A549 (cell line): Measurements from ENCODE around the gene HDDC3. TPM values are rescaled to one million over a fixed set of nuclear protein-coding genes. Genes with fewer than 3 reads are reported as not detected.

Experiments
- ATAC-seq, 2 experiments: fragments of 200-7000 bp in 1 of 2; fragments of >200 bp in 1 of 2; cut with Nextera tagmentation in 1 of 2; cut with Tn5 transposase in 1 of 2; 3 replicates each; pipeline versions ENCODE4 v1.8.0 to v1.9.1; 2018 to 2020; ENCODE audit warnings: mild to moderate bottlenecking in 1 of 2, moderate library complexity in 1 of 2
- CTCF ChIA-PET: fragments of 300-600 bp; sonication (Branson Sonifier 250); formaldehyde crosslinking; extraction: SDS; loops from one replicate; lab custom pipeline; 2021; ENCODE audit warnings: antibody characterized with exemption, inconsistent platforms; lab: Yijun Ruan, JAX
- POLR2A ChIA-PET: fragments of 350-600 bp; formaldehyde crosslinking; extraction: SDS; loops from one replicate; lab custom pipeline; 2021; ENCODE audit warnings: antibody characterized with exemption, inconsistent platforms; lab: Yijun Ruan, JAX
- DNase-seq, 2 experiments: peaks; one replicate each; pipeline versions ENCODE4 v3.0.0 to v3.0.0-alpha.2; 2011 to 2016; ENCODE audit warnings: low read depth in 1 of 2, low spot score in 1 of 2
- FAIRE-seq: peaks from 2 replicates; lab custom pipeline; 2011; peaks lifted over from hg19 to GRCh38; lab: Jason Lieb, UNC
- H3K27ac ChIP-seq, 2 experiments: fragments of >200 bp; sonication (Bioruptor Twin); formaldehyde crosslinking; 3 replicates each; pipeline ENCODE4 v1.5.1; 2016 to 2017
- H3K4me1 ChIP-seq: fragments of >200 bp; sonication (Bioruptor Twin); formaldehyde crosslinking; 3 replicates; pipeline ENCODE4 v1.6.1; 2016
- H3K4me2 ChIP-seq: fragments of >200 bp; sonication (Bioruptor Twin); formaldehyde crosslinking; 3 replicates; pipeline ENCODE4 v1.6.1; 2016
- H3K4me3 ChIP-seq: fragments of >200 bp; sonication (Bioruptor Twin); formaldehyde crosslinking; 3 replicates; pipeline ENCODE4 v1.5.1; 2016
- H3K9me3 ChIP-seq: fragments of >200 bp; sonication (Bioruptor Twin); formaldehyde crosslinking; 3 replicates; pipeline ENCODE4 v1.6.1; 2016
- ATOH8 ChIP-seq: fragments of 250-450 bp; sonication (Bioruptor Pico); IDR thresholded peaks from 2 replicates; pipeline ENCODE4 v1.5.0; 2020; ENCODE audit warnings: low read depth, mild to moderate bottlenecking, moderate library complexity
- BCL3 ChIP-seq: fragments of >200 bp; sonication (Bioruptor Twin); formaldehyde crosslinking; IDR thresholded peaks from 3 replicates; pipeline ENCODE4 v1.6.1; 2016
- CBX2 ChIP-seq: fragments of 200-600 bp; sonication (generic); IDR thresholded peaks from 2 replicates; pipeline ENCODE4 v1.6.1; 2016; ENCODE audit warnings: low read depth, mild to moderate bottlenecking, borderline replicate concordance
- CBX8 ChIP-seq: fragments of 200-600 bp; sonication (generic); IDR thresholded peaks from 2 replicates; pipeline ENCODE4 v1.6.1; 2016
- CEBPB ChIP-seq, 2 experiments: fragments of >200 bp in 1 of 2; sonication (Bioruptor Twin) in 1 of 2; formaldehyde crosslinking in 1 of 2; IDR thresholded peaks; 2 replicates each; pipeline ENCODE4 v1.6.1; 2012 to 2016
- CHD2 ChIP-seq: fragments of 150-350 bp; IDR thresholded peaks from 2 replicates; pipeline ENCODE4 v1.6.1; 2014; ENCODE audit warnings: low read length; ENCODE audit not compliant: partially characterized antibody
- CHD4 ChIP-seq: fragments of 200-600 bp; sonication (generic); IDR thresholded peaks from 2 replicates; pipeline ENCODE4 v1.6.1; 2016; ENCODE audit warnings: antibody characterized with exemption, mild to moderate bottlenecking, borderline replicate concordance
- E2F6 ChIP-seq: IDR thresholded peaks from 2 replicates; pipeline ENCODE4 v1.6.1; 2012; ENCODE audit warnings: low read depth, borderline replicate concordance
- EHF ChIP-seq: fragments of 250-450 bp; sonication (Bioruptor Pico); IDR thresholded peaks from 2 replicates; pipeline ENCODE4 v1.5.0; 2020; ENCODE audit warnings: mild to moderate bottlenecking
- ELK1 ChIP-seq: fragments of 150-350 bp; IDR thresholded peaks from 2 replicates; pipeline ENCODE4 v1.6.1; 2014; ENCODE audit warnings: low read depth, mild to moderate bottlenecking, low read length
- ESRRA ChIP-seq: fragments of 150-350 bp; IDR thresholded peaks from 2 replicates; pipeline ENCODE4 v1.6.1; 2014; ENCODE audit warnings: mild to moderate bottlenecking, low read length, borderline replicate concordance
- FOXS1 ChIP-seq: fragments of 250-450 bp; sonication (Bioruptor Pico); IDR thresholded peaks from 2 replicates; pipeline ENCODE4 v1.5.0; 2020; ENCODE audit warnings: mild to moderate bottlenecking, moderate library complexity
- HES2 ChIP-seq: fragments of >200 bp; sonication (Bioruptor Twin); formaldehyde crosslinking; IDR thresholded peaks from 2 replicates; pipeline ENCODE4 v1.6.1; 2016
- HEYL ChIP-seq: fragments of 250-450 bp; sonication (Bioruptor Pico); IDR thresholded peaks from 2 replicates; pipeline ENCODE4 v1.8.0; 2021; ENCODE audit warnings: mild to moderate bottlenecking, moderate library complexity
- HMGXB4 ChIP-seq: fragments of 250-450 bp; sonication (Bioruptor Pico); IDR thresholded peaks from 2 replicates; pipeline ENCODE4 v1.5.0; 2021; ENCODE audit warnings: mild to moderate bottlenecking, moderate library complexity, borderline replicate concordance
- HOXB13 ChIP-seq: fragments of 250-450 bp; sonication (Bioruptor Pico); IDR thresholded peaks from 2 replicates; pipeline ENCODE4 v1.5.0; 2020; ENCODE audit warnings: low read depth, mild to moderate bottlenecking, moderate library complexity
- HOXB5 ChIP-seq: fragments of 250-450 bp; sonication (Bioruptor Pico); IDR thresholded peaks from 2 replicates; pipeline ENCODE4 v1.5.0; 2020; ENCODE audit warnings: mild to moderate bottlenecking, moderate library complexity
- JUNB ChIP-seq: fragments of >200 bp; sonication (Bioruptor Twin); formaldehyde crosslinking; IDR thresholded peaks from 2 replicates; pipeline ENCODE4 v1.6.1; 2016
- KDM5A ChIP-seq: fragments of 200-600 bp; sonication (generic); IDR thresholded peaks from 2 replicates; pipeline ENCODE4 v1.6.1; 2016; ENCODE audit warnings: antibody characterized with exemption, mild to moderate bottlenecking
- MAFK ChIP-seq: fragments of 450-650 bp; IDR thresholded peaks from 2 replicates; pipeline ENCODE4 v1.6.1; 2014; ENCODE audit not compliant: partially characterized antibody
- NPAS2 ChIP-seq: fragments of 250-450 bp; sonication (Bioruptor Pico); IDR thresholded peaks from 2 replicates; pipeline ENCODE4 v1.8.0; 2022; ENCODE audit warnings: mild to moderate bottlenecking, moderate library complexity, borderline replicate concordance
- POLR2A ChIP-seq: IDR thresholded peaks from 2 replicates; pipeline ENCODE4 v1.6.1; 2012; ENCODE audit warnings: mild to moderate bottlenecking, low read length
- RAD21 ChIP-seq, 2 experiments: fragments of >200 bp in 1 of 2; sonication (Bioruptor Twin) in 1 of 2; formaldehyde crosslinking in 1 of 2; IDR thresholded peaks in 1 of 2; conservative IDR thresholded peaks in 1 of 2; 2 replicates in 1 of 2; 3 replicates in 1 of 2; pipeline ENCODE4 v1.6.1; 2012 to 2018; ENCODE audit warnings: inconsistent platforms in 1 of 2
- RFX5 ChIP-seq: fragments of 450-650 bp; IDR thresholded peaks from 2 replicates; pipeline ENCODE4 v1.7.1; 2014; ENCODE audit warnings: antibody characterized with exemption, mild to moderate bottlenecking, moderate library complexity
- SMC3 ChIP-seq: fragments of >200 bp; sonication (Bioruptor Twin); formaldehyde crosslinking; IDR thresholded peaks from 3 replicates; pipeline ENCODE4 v1.6.1; 2018; ENCODE audit warnings: inconsistent platforms
- SREBF2 ChIP-seq: fragments of 450-650 bp; IDR thresholded peaks from 2 replicates; pipeline ENCODE4 v1.6.1; 2014; ENCODE audit warnings: mild to moderate bottlenecking, moderate library complexity
- ZC3H11A ChIP-seq: fragments of 450-650 bp; IDR thresholded peaks from 2 replicates; pipeline ENCODE4 v1.6.1; 2014; ENCODE audit warnings: antibody characterized with exemption, mild to moderate bottlenecking
- ZNF302 ChIP-seq: fragments of 250-450 bp; sonication (Bioruptor Pico); IDR thresholded peaks from 2 replicates; pipeline ENCODE4 v1.9.0; 2021; ENCODE audit warnings: inconsistent platforms, mild to moderate bottlenecking, moderate library complexity
- ZSCAN20 ChIP-seq: fragments of 250-450 bp; sonication (Bioruptor Pico); IDR thresholded peaks from 2 replicates; pipeline ENCODE4 v1.8.0; 2022; ENCODE audit warnings: mild to moderate bottlenecking, moderate library complexity
- WGBS: methylation state at CpG from one replicate; pipeline ENCODE4 v1.1.6; 2017; ENCODE audit errors: missing lambda C conversion rate; 5-methylcytosine and 5-hydroxymethylcytosine counted together
- polyA plus RNA-seq, 4 experiments: library from polyadenylated mRNA; depleted of rRNA in 3 of 4; stranded (reverse); fragments of >200 nt; fragmentation: RNase III in 1 of 4; extraction: RNeasy Plus Mini Kit Qiagen cat#74134 plus additional on column Dnase treatment in 1 of 4; gene quantifications; 2 replicates in 3 of 4; 3 replicates in 1 of 4; pipeline ENCODE4 v1.2.3, GENCODE V29; 2011 to 2017

HDDC3 gene
- polyA plus RNA-seq, 2 of the 4 experiments (the other 2 are of a cell fraction), result 26.1 to 31.9 TPM

GRCh38 chr15:90972133-90972532 is 39.8 kb upstream of the HDDC3 start (continued):
- no peak for TF ChIP-seq ZNF302 (CRISPR knock-in tag)
- no peak for TF ChIP-seq HMGXB4 (CRISPR knock-in tag)
- no peak for TF ChIP-seq CBX2
- no peak for TF ChIP-seq HOXB5
- TF ChIP-seq, all 56 proteins: peak for 0

GRCh38 chr15:90970274-90970673 is 37.9 kb upstream of the HDDC3 start:
- CTCF ChIA-PET, result interaction anchor here (1.0 to 7.6 kb wide), 4 partner anchors 11 to 86 kb away, joined by 3 to 127 read pairs (median 12); partner anchors contain the start of gene HDDC3
- no peak for FAIRE-seq
- Histone ChIP-seq H3K4me3 (no peak overlapping the region), H3K27ac (no peak overlapping the region), H3K4me1 (no peaks in the 10 kb centered on the region), H3K9me3 (no peaks in the 10 kb centered on the region), H3K4me2 (no peak overlapping the region)
- 93% methylated on average over 7 of the region's 7 CpGs for WGBS
- TF ChIP-seq RFX5 (no peak), HOXB13 (CRISPR knock-in tag) (no peak), CHD2 (no peak), ZSCAN20 (CRISPR knock-in tag) (no peak), CBX8 (no peak), ZC3H11A (no peak), CEBPB (IDR thresholded peaks at IDR 0.05) (no peak), EHF (no peak), HES2 (no peak), ESRRA (no peak), CBX2 (no peak), ELK1 (no peak), HEYL (CRISPR knock-in tag) (no peak), ATOH8 (CRISPR knock-in tag) (no peak), CHD4 (no peak), KDM5A (no peak), RAD21 (conservative IDR thresholded peaks at IDR 0.05 in 1 of 2, IDR thresholded peaks at IDR 0.05 in 1 of 2) (no peak)
- POLR2A ChIA-PET, result no interaction called here
- ATAC-seq, result no peak
- DNase-seq, result no peak

- no peak for DNase-seq
- ChIA-PET POLR2A (no interaction called here), CTCF (interaction anchor here (0.6 to 7.6 kb wide), 7 partner anchors 9 to 846 kb away, joined by 3 to 127 read pairs (median 4); partner anchors contain the start of gene HDDC3)
- ATAC-seq, result no peak
- 94% methylated on average over 1 of the region's 1 CpG for WGBS
- Histone ChIP-seq H3K27ac (no peak overlapping the region), H3K4me3 (no peak overlapping the region), H3K4me1 (no peaks in the 10 kb centered on the region), H3K4me2 (no peak overlapping the region), H3K9me3 (no peaks in the 10 kb centered on the region)
- TF ChIP-seq SREBF2 (no peak), HES2 (no peak), ZNF302 (CRISPR knock-in tag) (no peak), E2F6 (no peak), ZSCAN20 (CRISPR knock-in tag) (no peak), POLR2A (no peak), MAFK (no peak), ELK1 (no peak), CHD2 (no peak), JUNB (no peak), NPAS2 (CRISPR knock-in tag) (no peak), BCL3 (no peak), SMC3 (no peak), FOXS1 (no peak), HOXB5 (no peak), RAD21 (conservative IDR thresholded peaks at IDR 0.05 in 1 of 2, IDR thresholded peaks at IDR 0.05 in 1 of 2) (no peak), HOXB13 (CRISPR knock-in tag) (no peak)
- FAIRE-seq, result no peak
These were observed 36.1 kb upstream of the HDDC3 start for GRCh38 chr15:90968434-90968833.
